Globus pallidus (tissue), 1 donor: Measurements from ENCODE around the gene RTN4RL1.

Experiments
- DNase-seq: peaks from one replicate; pipeline ENCODE4 v3.0.0-alpha.2; 2015; ENCODE audit warnings: low spot score

The RTN4RL1 gene

GRCh38 chr17:1918346-1919162 lies 106.6 kb downstream of the RTN4RL1 start:
- no peak for DNase-seq

- no peak for DNase-seq
Measured at GRCh38 chr17:1916963-1917715, 108.0 kb downstream of the RTN4RL1 start.

GRCh38 chr17:1916316-1916715 lies 108.8 kb downstream of the RTN4RL1 start:
- DNase-seq = no peak

DNA sequence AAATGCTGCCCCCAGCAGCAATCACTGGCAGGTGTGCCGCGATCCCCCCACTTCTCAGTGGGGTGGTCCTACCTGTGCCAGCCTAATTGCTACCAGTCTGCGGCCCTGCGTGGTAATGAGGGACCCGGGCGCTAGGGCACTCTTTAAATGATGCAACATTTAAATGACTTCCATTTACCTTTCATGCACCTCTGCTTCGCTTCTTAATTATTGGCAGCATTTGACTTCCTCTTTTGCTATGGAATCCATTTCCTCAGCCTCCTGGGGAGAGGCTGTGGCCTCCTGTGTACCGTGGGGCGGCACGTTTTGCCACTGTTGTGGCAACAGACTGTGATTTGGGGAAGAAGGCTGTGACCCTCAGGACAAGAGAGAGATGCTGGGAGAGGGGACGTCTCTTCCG lies 109.2 kb downstream of the RTN4RL1 start:
- no peak for DNase-seq

DNA sequence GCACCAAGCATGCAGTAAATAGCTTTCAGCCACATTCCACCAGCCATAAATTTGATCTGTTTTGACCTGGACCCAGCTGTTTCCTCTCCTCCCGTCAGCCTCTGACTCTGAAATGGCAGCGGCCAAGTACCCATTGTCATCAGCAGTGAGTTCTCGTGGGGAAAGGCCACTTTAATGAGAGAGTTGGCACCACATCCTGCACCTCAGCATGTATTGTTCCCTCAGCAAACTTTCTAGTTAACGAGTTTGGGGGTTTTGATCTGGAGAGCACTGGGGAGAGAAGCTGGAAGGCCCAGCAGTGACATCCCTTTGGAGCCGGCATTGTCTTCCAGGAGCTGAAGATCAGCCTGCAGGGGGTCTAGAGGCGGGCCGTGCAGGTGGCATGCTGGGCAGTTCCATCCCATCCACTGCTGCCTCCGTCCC lies 110.5 kb downstream of the RTN4RL1 start:
- no peak for DNase-seq

DNA sequence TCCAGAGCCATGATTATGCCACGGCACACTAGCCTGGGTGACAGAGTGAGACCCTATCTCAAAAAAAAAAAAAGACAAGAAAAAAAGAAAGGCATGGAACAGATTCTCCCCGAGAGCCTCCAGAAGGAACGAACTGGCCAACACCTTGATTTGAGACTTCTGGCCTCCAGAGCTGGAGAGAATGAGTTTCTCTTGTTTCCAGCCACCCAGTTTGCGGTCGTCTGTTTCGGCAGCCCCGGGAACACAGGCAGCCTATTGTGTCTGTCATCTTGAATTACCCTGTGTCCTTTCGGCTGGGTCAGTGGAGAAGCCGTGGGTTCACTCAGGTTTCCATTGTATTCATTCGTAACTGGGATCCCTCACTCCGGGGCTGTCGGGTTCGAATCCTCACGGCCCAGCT lies 111.4 kb downstream of the RTN4RL1 start:
- no peak for DNase-seq

DNA sequence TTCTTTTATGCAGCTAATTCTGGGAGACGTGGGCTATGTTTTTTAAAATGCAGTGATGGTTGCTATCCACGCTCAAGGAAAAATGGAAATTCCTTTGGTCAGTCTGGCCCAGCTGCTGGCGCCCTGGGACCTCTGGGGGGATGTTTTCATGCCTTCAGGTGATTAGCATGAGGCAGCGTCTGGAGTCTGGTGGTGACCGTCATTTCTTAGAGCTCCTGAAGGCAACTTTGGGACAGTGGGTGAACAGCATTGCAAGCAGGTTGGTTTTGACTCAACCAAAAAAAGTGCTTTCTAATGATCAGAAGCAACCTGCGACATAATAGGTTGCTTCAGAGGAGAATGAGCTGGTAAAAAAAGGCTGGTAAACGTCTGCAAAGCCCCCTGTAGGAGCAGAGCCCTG lies 113.0 kb downstream of the RTN4RL1 start:
- DNase-seq = no peak

DNA sequence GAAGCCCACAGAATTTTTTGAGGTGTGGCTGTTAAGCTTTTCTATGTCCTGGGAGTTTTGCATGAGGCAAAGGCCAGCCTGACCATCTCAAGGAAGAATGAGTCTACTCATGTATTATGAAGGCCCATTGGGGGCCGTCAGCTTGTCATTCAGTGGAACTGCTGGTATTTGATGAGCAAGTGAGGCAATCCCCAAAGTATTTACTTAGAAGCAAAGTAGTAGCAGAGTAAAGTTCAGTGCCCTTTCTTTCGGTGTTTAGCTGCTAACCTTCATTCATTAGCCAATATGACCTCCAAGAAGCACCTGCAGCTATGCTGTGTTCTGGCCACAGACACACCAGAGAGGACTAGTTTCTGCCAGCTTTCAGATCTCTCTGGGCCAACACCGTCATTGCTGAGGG lies 115.1 kb downstream of the RTN4RL1 start:
- no peak for DNase-seq

DNA sequence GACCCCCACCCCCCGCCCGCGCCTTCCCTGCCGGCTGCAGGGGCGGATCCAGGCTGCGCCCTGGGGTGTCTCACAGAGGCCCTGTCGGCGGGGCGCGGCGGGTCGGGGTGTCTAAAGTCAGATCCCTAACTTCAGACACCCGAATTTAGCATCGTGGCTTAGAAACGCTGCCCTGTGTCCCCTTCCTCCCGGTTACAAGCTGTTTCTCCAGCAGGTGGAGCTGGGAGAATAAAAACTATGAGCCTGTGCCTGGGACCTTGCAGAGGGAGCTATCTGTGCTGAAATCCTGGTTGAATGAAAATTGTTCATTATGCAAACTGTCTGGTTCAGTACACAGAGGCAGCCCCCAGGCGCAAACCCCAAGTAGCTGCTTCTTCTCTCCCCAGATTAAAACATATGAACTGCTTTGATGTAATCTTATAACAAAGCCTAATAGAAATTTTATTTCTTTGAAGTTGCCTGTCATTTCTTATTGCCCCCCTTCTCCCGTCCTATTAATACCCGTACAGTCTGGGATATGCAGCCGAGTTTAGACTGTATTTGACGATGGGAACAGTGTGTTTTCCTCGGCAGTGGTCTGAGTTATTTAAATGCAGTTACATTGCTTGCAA lies 116.3 kb downstream of the RTN4RL1 start:
- DNase-seq = peak; percentile 43

DNA sequence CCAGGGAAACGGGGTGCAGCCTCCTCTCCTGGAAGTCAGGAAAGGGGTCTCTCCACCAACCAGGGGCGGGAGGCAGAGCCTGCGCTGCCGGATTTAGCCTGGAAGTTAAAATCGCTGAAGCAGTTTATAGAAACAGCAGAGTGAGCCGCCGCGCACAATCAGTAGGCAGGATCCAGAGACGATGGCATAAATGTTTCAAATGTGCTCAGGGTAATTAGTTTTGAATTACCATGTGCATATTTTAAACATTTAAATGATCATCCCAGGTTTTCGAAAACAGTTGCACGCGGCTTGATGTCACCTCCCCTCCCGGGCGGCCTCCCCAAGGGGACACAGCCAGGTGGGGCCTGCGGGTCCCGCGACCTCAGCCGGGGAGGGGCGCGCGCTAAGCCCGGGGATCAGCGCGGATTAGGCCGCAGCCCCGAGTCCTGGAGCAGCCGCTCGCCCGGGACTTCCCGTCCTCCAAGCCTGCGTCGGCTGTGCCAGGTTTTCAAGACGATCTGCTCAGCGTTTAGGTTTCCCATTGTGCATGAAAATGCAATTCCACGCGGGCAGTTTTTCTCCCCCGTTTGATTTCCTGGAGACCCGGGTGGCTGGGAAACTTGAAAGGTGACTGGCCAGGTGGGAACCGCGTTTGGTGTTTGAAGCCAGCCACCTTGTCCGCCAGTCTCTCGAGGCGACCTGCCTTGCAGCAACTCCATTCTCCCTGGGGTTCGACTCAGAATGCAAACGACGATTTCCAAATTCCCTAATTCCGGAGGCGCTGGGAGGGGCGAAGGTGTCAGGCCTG lies 117.0 kb downstream of the RTN4RL1 start:
- no peak for DNase-seq

GRCh38 chr17:1907216-1907631 lies 117.9 kb downstream of the RTN4RL1 start:
- no peak for DNase-seq

DNA sequence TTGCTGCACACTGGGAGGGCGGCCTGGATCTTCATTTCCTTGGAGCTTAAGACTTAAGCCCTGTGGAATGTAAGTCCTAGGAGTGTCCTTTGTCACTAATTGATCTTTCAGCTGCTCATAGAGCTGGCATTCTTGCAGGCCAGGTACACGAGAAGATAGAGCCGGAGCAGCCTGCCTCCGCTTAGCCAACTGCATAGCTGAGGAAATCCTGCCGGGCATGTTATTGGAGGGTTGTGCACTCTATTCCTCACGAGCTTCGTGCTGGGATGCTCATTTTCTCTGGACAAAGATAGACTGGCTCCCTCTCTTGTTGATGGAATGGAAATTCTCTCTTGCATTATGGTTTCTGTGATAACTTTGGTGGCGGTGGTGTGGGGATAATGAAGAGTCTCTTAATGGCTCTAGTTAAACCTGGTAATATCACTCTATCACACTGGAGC lies 118.5 kb downstream of the RTN4RL1 start:
- no peak for DNase-seq

DNA sequence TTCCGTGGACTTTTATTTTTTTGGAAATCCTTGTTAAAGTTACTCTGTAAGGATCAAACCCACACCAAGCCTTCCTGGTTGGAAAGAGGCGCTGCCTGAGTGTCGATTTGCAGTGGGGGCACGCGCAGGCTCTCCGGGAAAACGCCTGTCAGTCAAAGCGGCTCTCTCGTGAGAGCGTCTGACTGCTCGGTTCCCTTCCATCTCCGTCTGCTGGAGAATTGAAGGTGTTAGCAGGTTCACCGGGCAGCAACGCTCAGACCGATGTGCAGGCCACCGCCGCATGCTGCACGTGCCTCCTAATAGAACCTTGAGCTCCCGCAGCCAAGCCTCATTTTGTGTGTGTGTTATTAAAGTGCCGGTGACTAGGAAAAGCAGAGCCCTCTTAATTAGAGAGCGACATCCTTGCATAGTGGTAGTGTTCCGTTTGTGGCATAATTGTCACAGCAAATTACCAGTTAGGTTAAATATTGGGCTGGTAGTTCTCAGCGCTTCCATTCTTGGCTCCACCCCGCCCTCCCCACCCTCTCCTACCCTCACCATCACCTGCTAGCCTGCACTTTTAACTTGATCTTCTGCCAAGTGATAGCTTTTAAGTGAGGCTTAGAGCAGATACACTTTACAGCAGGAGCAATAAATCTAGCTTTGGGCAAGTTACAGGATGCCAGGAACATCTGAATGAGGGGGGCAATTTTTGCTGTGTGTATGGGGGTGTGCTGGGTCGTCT lies 119.8 kb downstream of the RTN4RL1 start:
- DNase-seq = no peak

GRCh38 chr17:1904273-1905182 lies 120.6 kb downstream of the RTN4RL1 start:
- no peak for DNase-seq

DNA sequence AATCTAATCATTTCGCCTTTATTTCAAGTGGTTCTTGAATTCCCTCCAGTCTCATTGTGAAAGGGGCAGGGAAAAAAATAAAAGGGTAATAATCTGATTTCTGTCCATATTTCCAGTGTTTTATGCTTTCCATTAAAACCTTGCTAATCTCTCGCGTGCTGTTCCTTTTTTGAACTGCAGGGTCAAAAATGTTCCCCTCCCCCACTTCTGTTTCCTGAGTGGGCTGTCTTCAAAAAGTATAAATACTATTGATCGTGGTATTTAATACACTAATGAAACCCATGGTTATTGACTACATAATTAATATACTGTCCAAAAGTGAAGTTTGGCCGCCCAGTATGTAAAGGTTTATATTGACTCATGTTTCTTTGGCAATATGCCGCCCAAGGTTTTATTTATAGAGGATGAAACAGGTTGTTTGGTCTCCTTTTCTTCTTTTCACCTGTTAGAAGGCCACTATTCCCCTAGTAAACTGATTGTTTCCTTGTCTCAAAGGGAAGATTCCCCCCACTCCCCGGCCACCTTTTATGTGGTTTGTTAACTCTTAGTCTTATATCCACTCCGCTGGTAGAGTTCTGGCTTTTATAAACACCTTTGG lies 125.6 kb downstream of the RTN4RL1 start:
- DNase-seq = no peak

GRCh38 chr17:1898872-1899271 lies 126.3 kb downstream of the RTN4RL1 start:
- no peak for DNase-seq

GRCh38 chr17:1898332-1898731 lies 126.8 kb downstream of the RTN4RL1 start:
- DNase-seq = no peak

DNA sequence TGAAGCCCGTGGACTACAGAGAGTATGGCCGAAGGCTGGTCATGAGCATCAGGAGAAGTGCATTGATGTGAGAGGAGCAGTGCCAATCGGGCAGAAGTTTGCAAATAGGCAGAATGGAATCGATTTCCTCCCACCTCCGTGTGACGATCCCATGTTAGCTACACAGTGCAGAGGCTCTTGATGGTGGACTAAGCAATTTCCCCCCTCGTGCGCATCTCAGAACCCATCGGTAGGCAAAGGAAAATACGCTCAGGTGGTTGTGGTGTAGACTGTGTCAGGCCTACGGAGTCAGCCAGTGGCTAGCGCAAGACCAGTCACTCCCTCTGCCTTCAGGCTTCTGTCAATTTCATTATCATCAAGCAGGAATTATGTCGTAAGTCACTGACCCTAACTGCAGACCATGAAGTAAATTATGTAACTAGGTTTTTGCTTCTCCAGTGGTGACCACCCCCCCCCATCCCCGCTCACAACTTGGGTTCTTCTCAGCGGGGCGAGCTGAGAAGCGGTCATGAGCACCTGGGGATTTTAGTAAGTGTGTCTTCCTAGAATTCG lies 128.0 kb downstream of the RTN4RL1 start:
- no peak for DNase-seq

GRCh38 chr17:1896243-1897104 lies 128.7 kb downstream of the RTN4RL1 start:
- DNase-seq = no peak
